Body of pancreas (tissue), 4 donors: Measurements from ENCODE around the gene EMC8.

Source experiments
- POLR2A ChIP-seq, 3 donors: fragments of 450-650 bp; IDR thresholded peaks; one replicate each; pipeline ENCODE4 v1.6.1; 2016; ENCODE audit warnings: antibody characterized with exemption in 3 of 3, mild to moderate bottlenecking in 2 of 3
- TF ChIP-seq, protein P1 (sequence below), 7 experiments: fragments of 450-650 bp in 4 of 7; fragments of 200-600 bp in 3 of 7; sonication (generic) in 3 of 7; IDR thresholded peaks; one replicate each; pipeline ENCODE4 v1.5.1; 2016 to 2019; ENCODE audit warnings: antibody characterized with exemption in 7 of 7

DNA sequence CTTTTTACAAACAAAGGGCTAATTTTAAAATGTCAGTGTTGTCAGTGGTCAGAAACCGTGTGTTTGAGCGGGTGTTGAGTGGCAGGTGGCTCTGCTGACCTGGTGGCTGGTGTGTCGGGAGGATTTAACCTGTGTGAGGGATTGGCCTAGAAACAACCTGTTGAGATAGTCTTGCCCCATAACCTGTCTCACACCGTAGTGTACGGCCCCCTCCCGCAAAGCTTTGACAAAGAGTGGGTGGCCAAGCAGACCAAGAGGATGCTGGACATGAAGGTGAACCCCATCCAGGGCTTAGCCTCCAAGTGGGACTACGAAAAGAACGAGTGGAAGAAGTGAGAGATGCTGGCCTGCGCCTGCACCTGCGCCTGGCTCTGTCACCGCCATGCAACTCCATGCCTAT lies 7.2 kb upstream of the EMC8 start:
- TF ChIP-seq, protein P1, sequence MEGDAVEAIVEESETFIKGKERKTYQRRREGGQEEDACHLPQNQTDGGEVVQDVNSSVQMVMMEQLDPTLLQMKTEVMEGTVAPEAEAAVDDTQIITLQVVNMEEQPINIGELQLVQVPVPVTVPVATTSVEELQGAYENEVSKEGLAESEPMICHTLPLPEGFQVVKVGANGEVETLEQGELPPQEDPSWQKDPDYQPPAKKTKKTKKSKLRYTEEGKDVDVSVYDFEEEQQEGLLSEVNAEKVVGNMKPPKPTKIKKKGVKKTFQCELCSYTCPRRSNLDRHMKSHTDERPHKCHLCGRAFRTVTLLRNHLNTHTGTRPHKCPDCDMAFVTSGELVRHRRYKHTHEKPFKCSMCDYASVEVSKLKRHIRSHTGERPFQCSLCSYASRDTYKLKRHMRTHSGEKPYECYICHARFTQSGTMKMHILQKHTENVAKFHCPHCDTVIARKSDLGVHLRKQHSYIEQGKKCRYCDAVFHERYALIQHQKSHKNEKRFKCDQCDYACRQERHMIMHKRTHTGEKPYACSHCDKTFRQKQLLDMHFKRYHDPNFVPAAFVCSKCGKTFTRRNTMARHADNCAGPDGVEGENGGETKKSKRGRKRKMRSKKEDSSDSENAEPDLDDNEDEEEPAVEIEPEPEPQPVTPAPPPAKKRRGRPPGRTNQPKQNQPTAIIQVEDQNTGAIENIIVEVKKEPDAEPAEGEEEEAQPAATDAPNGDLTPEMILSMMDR (IDR thresholded peaks at IDR 0.05): no peak
- no peak for TF ChIP-seq POLR2A (IDR thresholded peaks at IDR 0.05)
